Activated CD8-positive, alpha-beta T cell treated with anti-CD3 and anti-CD28 coated beads for 36 hours (primary cell): ENCODE data around the gene CYGB. TPM values are rescaled to one million over a fixed set of nuclear protein-coding genes. Genes with fewer than 3 reads are reported as not detected.
"Not testable (repeated sequence)": the region's sequence is repeated elsewhere in the genome, so short reads cannot be mapped to it uniquely, and the experiment has no call there.

Experiments used
- ATAC-seq: fragments of 200-7000 bp; cut with Tn5 transposase; one replicate; pipeline ENCODE4 v1.10.0; 2021; ENCODE audit warnings: mild to moderate bottlenecking, moderate library complexity
- CTCF ChIA-PET: fragments of 350-600 bp; sonication (Branson Sonifier 250); formaldehyde crosslinking; loops from one replicate; lab custom pipeline; 2021; ENCODE audit warnings: antibody characterized with exemption; lab: Charles Lee
- POLR2A ChIA-PET: fragments of 350-600 bp; sonication (Branson Sonifier 250); formaldehyde crosslinking; loops from one replicate; lab custom pipeline; 2021; ENCODE audit warnings: antibody characterized with exemption; lab: Charles Lee
- DNase-seq: peaks from one replicate; pipeline ENCODE4 v3.0.0-alpha.2; 2020
- H3K27ac Mint-ChIP-seq: one replicate; pipeline ENCODE4 v1.8.0; 2021; ENCODE audit warnings: mild to moderate bottlenecking, mixed read lengths
- H3K27me3 Mint-ChIP-seq: one replicate; pipeline ENCODE4 v1.8.0; 2021; ENCODE audit warnings: mixed read lengths
- H3K36me3 Mint-ChIP-seq: one replicate; pipeline ENCODE4 v1.8.0; 2021; ENCODE audit warnings: low read depth, mixed read lengths
- H3K4me1 Mint-ChIP-seq: one replicate; pipeline ENCODE4 v1.8.0; 2021; ENCODE audit warnings: low read depth, mixed read lengths
- H3K4me3 Mint-ChIP-seq: one replicate; pipeline ENCODE4 v1.8.0; 2021; ENCODE audit warnings: mild to moderate bottlenecking, moderate library complexity, mixed read lengths
- H3K9me3 Mint-ChIP-seq: one replicate; pipeline ENCODE4 v1.8.0; 2021; ENCODE audit warnings: mixed read lengths
- CTCF ChIP-seq: fragments of 200-600 bp; IDR thresholded peaks from one replicate; pipeline ENCODE4 v1.8.0; 2022; ENCODE audit warnings: antibody characterized with exemption, mild to moderate bottlenecking
- intact Hi-C: fragments of 100-400 bp; cut with micrococcal nuclease; formaldehyde crosslinking; loops from one replicate; pipeline ENCODE4 v1.10.0; 2022
- total RNA-seq, 2 experiments: library from RNA; stranded (reverse); gene quantifications; one replicate each; pipeline ENCODE4 v1.2.3, GENCODE V29; 2021

The CYGB gene
- total RNA-seq, 2 experiments from 2014 or later = 0.23 TPM; not detected in 1

GRCh38 chr17:76517638-76518038, 19.9 kb downstream of the CYGB start:
- Mint-ChIP-seq H3K4me1 (peaks cover 35% of the 10 kb centered on the region), H3K27ac (no peak overlapping the region), H3K27me3 (no peaks in the 10 kb centered on the region), H3K4me3 (no peak overlapping the region), H3K9me3 (no peaks in the 10 kb centered on the region), H3K36me3 (no peaks in the 10 kb centered on the region)
- ChIA-PET CTCF (interaction anchor here (0.6 to 6.6 kb wide), 5 partner anchors 11 to 164 kb away, joined by 3 to 41 read pairs (median 4); no protein-coding TSS in a partner anchor), POLR2A (no interaction called here)
- ATAC-seq = no peak
- intact Hi-C loops = no loop called here
- no peak for DNase-seq
- no peak for TF ChIP-seq CTCF

GRCh38 chr17:76515274-76515949, 22.1 kb downstream of the CYGB start:
- intact Hi-C loops = no loop called here
- peak; percentile 87 for ATAC-seq
- peak overlapping the region; percentile 90 for H3K27ac Mint-ChIP-seq

GRCh38 chr17:76514355-76514754, 23.2 kb downstream of the CYGB start:
- intact Hi-C loops, ATAC-seq, H3K27me3 Mint-ChIP-seq, H3K9me3 Mint-ChIP-seq, DNase-seq, H3K36me3 Mint-ChIP-seq, H3K4me3 Mint-ChIP-seq: not testable (repeated sequence)
- ChIA-PET POLR2A (interaction anchor here (0.8 to 2.1 kb wide), 3 partner anchors 8 to 57 kb away, joined by 3 to 7 read pairs (median 6); no protein-coding TSS in a partner anchor), CTCF (interaction anchor here (0.9 to 5.2 kb wide), 7 partner anchors 8 to 129 kb away, joined by 3 to 33 read pairs (median 4); no protein-coding TSS in a partner anchor)
- Mint-ChIP-seq H3K27ac (peak overlapping the region; percentile 60), H3K4me1 (peaks cover 35% of the 10 kb centered on the region)

More at GRCh38 chr17:76515274-76515949, 22.1 kb downstream of the CYGB start:
- Mint-ChIP-seq H3K4me1 (peaks cover 35% of the 10 kb centered on the region), H3K9me3 (no peaks in the 10 kb centered on the region), H3K4me3 (peak overlapping the region; percentile 58), H3K36me3 (no peaks in the 10 kb centered on the region), H3K27me3 (no peaks in the 10 kb centered on the region)
- DNase-seq = peak; percentile 88
- no peak for TF ChIP-seq CTCF
- ChIA-PET CTCF (interaction anchor here (0.7 to 5.2 kb wide), 7 partner anchors 9 to 166 kb away, joined by 3 to 33 read pairs (median 3); no protein-coding TSS in a partner anchor), POLR2A (interaction anchor here (1.1 to 2.1 kb wide), 2 partner anchors 9 to 44 kb away, joined by 6 to 7 read pairs; no protein-coding TSS in a partner anchor)

GRCh38 chr17:76513306-76513692, 24.2 kb downstream of the CYGB start:
- H3K27ac Mint-ChIP-seq = no peak overlapping the region
- H3K36me3 Mint-ChIP-seq = no peaks in the 10 kb centered on the region
- TF ChIP-seq CTCF = no peak
- H3K4me1 Mint-ChIP-seq = peaks cover 35% of the 10 kb centered on the region
- intact Hi-C loops = no loop called here
- no peaks in the 10 kb centered on the region for H3K27me3 Mint-ChIP-seq
- CTCF ChIA-PET = interaction anchor here (1.0 to 5.2 kb wide), 4 partner anchors 11 to 128 kb away, joined by 3 to 33 read pairs (median 8); no protein-coding TSS in a partner anchor
- H3K9me3 Mint-ChIP-seq = no peaks in the 10 kb centered on the region
- DNase-seq (no peak), ATAC-seq (no peak)
- POLR2A ChIA-PET = interaction anchor here (2.1 kb wide), 1 partner anchor 46 kb away, joined by 7 read pairs; no protein-coding TSS in a partner anchor
- no peak overlapping the region for H3K4me3 Mint-ChIP-seq

- Mint-ChIP-seq H3K27ac (no peak overlapping the region), H3K27me3 (no peaks in the 10 kb centered on the region), H3K4me1 (peaks cover 30% of the 10 kb centered on the region), H3K36me3 (no peaks in the 10 kb centered on the region), H3K4me3 (no peak overlapping the region), H3K9me3 (no peaks in the 10 kb centered on the region)
- ATAC-seq = no peak
- POLR2A ChIA-PET = interaction anchor here (1.0 kb wide), 1 partner anchor 12 kb away, joined by 3 read pairs; no protein-coding TSS in a partner anchor
- no peak for DNase-seq
- CTCF ChIA-PET = interaction anchor here (1.0 to 5.2 kb wide), 7 partner anchors 11 to 127 kb away, joined by 3 to 33 read pairs (median 8); partner anchors contain the start of gene AANAT
- intact Hi-C loops = no loop called here
- no peak for TF ChIP-seq CTCF
Measured at GRCh38 chr17:76512366-76513305, 24.9 kb downstream of the CYGB start.
